Smooth muscle cell of trachea (primary cell): ENCODE data around the gene SMIM7. TPM values are rescaled to one million over a fixed set of nuclear protein-coding genes. Genes with fewer than 3 reads are reported as not detected.

Experiments
- total RNA-seq: library from RNA; depleted of rRNA; stranded (reverse); fragments of >200 nt; gene quantifications from 2 replicates; pipeline ENCODE4 v1.2.1, GENCODE V29; 2014

The SMIM7 gene
- 63.5 and 115 TPM in 2 replicates for total RNA-seq

GRCh38 chr19:16659832-16660708 is at the start of gene SMIM7:
TSS of gene SMIM7 (minus strand) at chr19:16660144. CDS start at chr19:16660110, 34 bp downstream.

DNA sequence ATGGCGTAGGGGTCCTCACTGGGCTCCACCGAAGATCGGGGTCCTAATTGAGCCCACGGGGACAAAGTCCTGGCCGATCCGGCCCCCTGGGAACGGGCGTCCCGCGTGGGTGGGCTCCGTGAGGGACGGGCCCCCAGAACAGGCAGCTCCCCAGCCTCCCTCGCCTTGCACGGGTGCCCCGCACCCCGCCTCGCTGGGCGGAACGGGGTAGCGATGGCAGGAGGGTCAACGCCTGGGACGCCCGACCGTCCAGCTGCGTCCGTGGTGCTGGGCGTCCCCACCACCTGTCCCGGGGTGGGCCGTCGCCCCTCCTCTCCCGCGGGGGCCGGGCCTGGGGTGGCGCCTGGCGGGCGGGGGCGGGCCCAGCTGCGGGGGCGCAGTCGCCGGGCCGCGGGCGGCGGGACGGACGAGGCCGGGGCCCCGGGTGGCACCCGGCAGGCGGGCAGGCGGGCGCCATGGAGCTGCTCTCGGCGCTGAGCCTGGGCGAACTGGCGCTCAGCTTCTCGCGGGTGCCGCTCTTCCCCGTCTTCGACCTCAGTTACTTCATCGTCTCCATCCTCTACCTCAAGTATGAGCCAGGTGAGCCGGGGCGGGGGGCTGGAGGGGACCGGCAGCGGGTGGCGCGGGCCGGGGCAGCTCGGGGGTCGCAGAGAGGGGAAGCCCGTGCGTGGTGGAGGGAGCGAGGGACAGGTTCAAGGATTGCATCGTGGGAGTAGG is 977 bp upstream of the SMIM7 start, which contains the start of gene TMEM38A:
TSS of gene TMEM38A (plus strand) at position 377 of the 717 bp plus-strand sequence. CDS start at position 456, 79 bp downstream.

DNA sequence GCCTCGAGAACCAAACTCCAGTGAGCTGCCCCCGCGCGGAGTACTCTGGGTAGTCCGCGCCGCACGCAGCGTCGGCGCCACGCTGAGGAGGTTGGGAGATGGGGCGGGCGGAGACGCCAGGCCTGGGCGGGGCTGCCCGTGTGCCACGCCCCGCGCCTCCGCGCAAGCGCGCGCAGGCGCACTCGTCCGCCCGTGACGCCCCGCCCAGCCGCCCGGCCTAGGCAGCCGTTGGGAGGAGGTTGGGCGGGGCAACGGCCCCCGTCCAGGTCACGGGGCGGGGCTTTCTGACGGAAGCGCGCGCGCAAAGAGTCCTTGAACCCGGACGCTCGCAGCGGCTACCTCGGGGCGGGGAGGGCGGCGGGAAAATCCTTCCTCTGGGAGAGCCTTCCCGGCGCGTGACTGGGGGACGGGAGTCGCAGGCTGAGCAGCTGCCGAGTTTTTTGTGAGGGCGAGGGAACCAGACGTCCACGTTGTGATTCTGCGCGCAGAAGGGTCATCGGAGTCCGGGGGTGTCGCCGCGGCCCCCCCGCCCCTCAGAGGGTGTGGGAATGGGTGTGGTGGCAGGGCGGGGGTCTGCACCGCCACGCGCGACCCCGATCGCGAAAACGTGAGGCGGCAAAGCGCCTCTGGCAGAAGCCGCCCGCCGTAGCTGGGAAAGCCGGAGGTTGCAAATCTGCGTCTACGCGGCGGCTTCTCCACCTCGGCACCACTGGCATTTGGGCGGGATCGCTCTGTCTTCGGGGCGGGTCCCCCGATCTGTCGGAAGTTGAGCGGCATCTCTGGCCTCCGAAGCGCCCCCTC is 31.6 kb downstream of the SMIM7 start, which contains the start of gene MED26:
TSS of gene MED26 (minus strand) at position 22 of the 801 bp plus-strand sequence. CDS start 261 bp downstream, outside the sequence.

Other genes starting within 250 kb of the SMIM7 start
- gene EPS15L1, start 188.2 kb downstream of the SMIM7 start, total RNA-seq, result 10.9 and 18.0 TPM in 2 replicates
- not detected in 2 replicates for gene CALR3, start 164.0 kb downstream of the SMIM7 start, total RNA-seq
- gene C19orf44, start 163.8 kb downstream of the SMIM7 start, total RNA-seq, result 4.5 and 6.9 TPM in 2 replicates
- 6.7 and 9.4 TPM in 2 replicates for gene CHERP, start 117.7 kb downstream of the SMIM7 start, total RNA-seq
- gene SLC35E1, start 87.7 kb downstream of the SMIM7 start, total RNA-seq, result 29.1 and 32.9 TPM in 2 replicates
- 5.8 and 6.1 TPM in 2 replicates for gene MED26, start 31.9 kb downstream of the SMIM7 start, total RNA-seq
- 1.9 and 5.6 TPM in 2 replicates for gene TMEM38A, start 995 bp upstream of the SMIM7 start, total RNA-seq
- gene NWD1, start 59.7 kb upstream of the SMIM7 start, total RNA-seq, result under 0.01 TPM in 1 of 2 replicates, not detected in the other
- 32.3 and 44.0 TPM in 2 replicates for gene SIN3B, start 169.3 kb upstream of the SMIM7 start, total RNA-seq
- gene F2RL3, start 228.9 kb upstream of the SMIM7 start, total RNA-seq, result 0.17 TPM in 1 of 2 replicates, not detected in the other